ENCODE data around the gene MEAF6. TPM values are rescaled to one million over a fixed set of nuclear protein-coding genes. Genes with fewer than 3 reads are reported as not detected.

The MEAF6 gene
- total RNA-seq, 1 donor from 2014 or later: 127 TPM

DNA sequence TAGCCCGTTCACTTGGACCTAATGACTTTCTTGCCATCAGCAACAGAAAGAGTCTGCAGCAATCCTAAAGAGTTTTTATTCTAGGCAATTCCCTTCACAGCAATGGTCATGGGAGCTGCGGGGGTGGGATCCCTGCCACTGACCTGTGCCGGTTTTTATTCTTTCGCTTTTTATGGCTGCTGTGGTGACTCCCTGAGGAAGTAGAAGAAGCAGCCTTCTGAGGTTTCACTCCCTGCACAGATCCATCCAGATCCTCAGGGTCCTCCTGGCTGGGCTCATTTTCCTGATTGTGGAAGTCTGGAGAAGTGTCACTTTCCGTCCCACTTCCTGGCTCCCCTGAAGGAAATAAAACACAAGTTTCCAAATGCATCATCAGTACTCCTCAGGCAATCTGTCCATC lies 12.9 kb downstream of the MEAF6 start:
- H4K20me1 ChIP-seq (ENCODE audit: low read depth): peaks cover 6% of the 10 kb centered on the region
- no peak for DNase-seq (ENCODE audit: low spot score)
- no peak overlapping the region for H3K9ac ChIP-seq
- H3K27ac Mint-ChIP-seq: no peak overlapping the region
- no peak overlapping the region for H3K27ac ChIP-seq
- no peaks in the 10 kb centered on the region for H3K36me3 ChIP-seq
- no peak overlapping the region for H3K4me2 ChIP-seq
- no peaks in the 10 kb centered on the region for H3K4me1 Mint-ChIP-seq
- no peak for TF ChIP-seq EZH2 (IDR thresholded peaks at IDR 0.05)
- TF ChIP-seq, protein P1, sequence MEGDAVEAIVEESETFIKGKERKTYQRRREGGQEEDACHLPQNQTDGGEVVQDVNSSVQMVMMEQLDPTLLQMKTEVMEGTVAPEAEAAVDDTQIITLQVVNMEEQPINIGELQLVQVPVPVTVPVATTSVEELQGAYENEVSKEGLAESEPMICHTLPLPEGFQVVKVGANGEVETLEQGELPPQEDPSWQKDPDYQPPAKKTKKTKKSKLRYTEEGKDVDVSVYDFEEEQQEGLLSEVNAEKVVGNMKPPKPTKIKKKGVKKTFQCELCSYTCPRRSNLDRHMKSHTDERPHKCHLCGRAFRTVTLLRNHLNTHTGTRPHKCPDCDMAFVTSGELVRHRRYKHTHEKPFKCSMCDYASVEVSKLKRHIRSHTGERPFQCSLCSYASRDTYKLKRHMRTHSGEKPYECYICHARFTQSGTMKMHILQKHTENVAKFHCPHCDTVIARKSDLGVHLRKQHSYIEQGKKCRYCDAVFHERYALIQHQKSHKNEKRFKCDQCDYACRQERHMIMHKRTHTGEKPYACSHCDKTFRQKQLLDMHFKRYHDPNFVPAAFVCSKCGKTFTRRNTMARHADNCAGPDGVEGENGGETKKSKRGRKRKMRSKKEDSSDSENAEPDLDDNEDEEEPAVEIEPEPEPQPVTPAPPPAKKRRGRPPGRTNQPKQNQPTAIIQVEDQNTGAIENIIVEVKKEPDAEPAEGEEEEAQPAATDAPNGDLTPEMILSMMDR (IDR thresholded peaks at IDR 0.05): no peak
- no peak for TF ChIP-seq EZH2phosphoT487 (IDR thresholded peaks at IDR 0.05)
- no peaks in the 10 kb centered on the region for H3K79me2 ChIP-seq (ENCODE audit: low read depth)
- no peaks in the 10 kb centered on the region for H3K9me3 ChIP-seq (ENCODE audit: low read depth)
- peaks cover 17% of the 10 kb centered on the region for H3K36me3 Mint-ChIP-seq
- no peaks in the 10 kb centered on the region for H3K4me1 ChIP-seq
- H3K4me3 ChIP-seq: no peak overlapping the region
- no peak overlapping the region for H3K4me3 Mint-ChIP-seq
- no peak overlapping the region for H2AFZ ChIP-seq (replicated peaks)
- H3F3A ChIP-seq (ENCODE audit: low read depth): no peaks in the 10 kb centered on the region
- H3K9me3 Mint-ChIP-seq: no peaks in the 10 kb centered on the region
- no peaks in the 10 kb centered on the region for H3K27me3 ChIP-seq
- no peaks in the 10 kb centered on the region for H3K27me3 Mint-ChIP-seq (ENCODE audit: insufficient read depth, low read depth)

DNA sequence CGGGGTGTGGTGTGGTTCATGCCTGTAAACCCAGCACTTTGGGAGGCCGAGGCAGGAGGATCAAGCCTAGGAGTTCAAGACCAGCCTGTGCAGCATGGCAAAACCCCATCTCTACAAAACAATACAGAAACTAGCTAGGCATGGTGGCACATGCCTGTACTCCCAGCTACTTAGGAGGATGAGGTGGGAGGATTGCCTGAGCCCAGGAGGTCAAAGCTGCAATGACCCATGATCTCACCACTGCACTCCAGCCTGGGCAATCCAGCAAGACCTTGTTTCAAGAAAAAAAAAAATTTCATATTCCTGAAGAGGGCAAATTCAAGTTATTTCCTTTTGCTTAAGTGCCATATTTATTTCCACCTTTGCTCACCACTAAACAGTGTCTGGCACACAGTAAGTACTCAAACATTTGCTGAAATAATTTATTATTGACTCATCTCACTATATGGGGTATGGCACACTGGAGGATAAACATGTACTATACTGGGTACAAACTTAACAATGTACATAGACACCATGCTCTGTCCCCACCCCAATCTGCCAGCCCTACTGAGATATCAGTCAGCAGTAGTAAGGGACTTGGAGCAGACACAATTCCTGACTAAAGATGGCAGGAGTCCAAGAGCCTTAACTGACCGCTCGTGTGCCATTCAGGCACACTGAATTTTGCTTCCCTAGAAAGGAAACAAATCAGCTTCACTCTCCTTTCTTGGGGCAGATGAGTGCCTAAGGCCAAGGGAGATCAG lies 15.5 kb downstream of the MEAF6 start:
- Histone ChIP-seq H3K79me2 (ENCODE audit: low read depth) (no peaks in the 10 kb centered on the region), H3K4me3 (no peak overlapping the region), H3K9ac (no peak overlapping the region), H3K36me3 (no peaks in the 10 kb centered on the region), H4K20me1 (ENCODE audit: low read depth) (peaks cover 6% of the 10 kb centered on the region), H2AFZ (replicated peaks) (no peak overlapping the region), H3K9me3 (ENCODE audit: low read depth) (no peaks in the 10 kb centered on the region), H3F3A (ENCODE audit: low read depth) (no peaks in the 10 kb centered on the region), H3K4me1 (no peaks in the 10 kb centered on the region), H3K27ac (no peak overlapping the region), H3K27me3 (no peaks in the 10 kb centered on the region), H3K4me2 (no peak overlapping the region)
- Mint-ChIP-seq H3K9me3 (no peaks in the 10 kb centered on the region), H3K4me3 (no peak overlapping the region), H3K36me3 (peaks cover 10% of the 10 kb centered on the region), H3K27me3 (ENCODE audit: insufficient read depth, low read depth) (no peaks in the 10 kb centered on the region), H3K4me1 (no peaks in the 10 kb centered on the region), H3K27ac (no peak overlapping the region)
- TF ChIP-seq, protein P1 (IDR thresholded peaks at IDR 0.05): no peak
- no peak for TF ChIP-seq EZH2phosphoT487 (IDR thresholded peaks at IDR 0.05)
- no peak for DNase-seq (ENCODE audit: low spot score)

DNA sequence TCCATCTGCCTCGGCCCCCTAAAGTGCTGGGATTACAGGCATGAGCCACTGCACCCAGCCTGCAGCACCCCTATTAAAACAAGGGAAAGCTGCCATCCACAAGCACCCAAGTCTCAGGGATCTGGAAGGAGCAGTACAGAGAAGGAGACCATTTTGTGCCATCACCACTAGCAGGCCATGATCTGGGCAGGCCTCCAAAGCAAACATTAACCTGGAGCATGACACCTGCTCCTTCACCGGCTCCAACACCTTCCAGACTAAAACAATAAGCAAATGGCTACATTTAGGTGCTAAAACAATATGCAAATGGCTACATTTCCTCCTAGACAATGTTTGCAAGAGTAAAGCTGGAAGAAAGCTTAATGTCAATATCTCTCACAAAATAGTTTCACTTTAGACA lies 16.7 kb downstream of the MEAF6 start:
- no peak overlapping the region for H3K4me3 ChIP-seq
- no peak for DNase-seq (ENCODE audit: low spot score)
- Mint-ChIP-seq H3K4me3 (no peak overlapping the region), H3K9me3 (no peaks in the 10 kb centered on the region), H3K36me3 (peaks cover 18% of the 10 kb centered on the region), H3K27ac (no peak overlapping the region), H3K4me1 (no peaks in the 10 kb centered on the region), H3K27me3 (ENCODE audit: insufficient read depth, low read depth) (no peaks in the 10 kb centered on the region)
- no peak overlapping the region for H3K4me2 ChIP-seq
- TF ChIP-seq EZH2 (IDR thresholded peaks at IDR 0.05) (no peak), EZH2phosphoT487 (IDR thresholded peaks at IDR 0.05) (no peak)
- TF ChIP-seq, protein P1 (IDR thresholded peaks at IDR 0.05): no peak
- H2AFZ ChIP-seq (replicated peaks): no peak overlapping the region
- H3K79me2 ChIP-seq (ENCODE audit: low read depth): no peaks in the 10 kb centered on the region
- no peak overlapping the region for H3K9ac ChIP-seq
- H3K36me3 ChIP-seq: no peaks in the 10 kb centered on the region
- no peaks in the 10 kb centered on the region for H3F3A ChIP-seq (ENCODE audit: low read depth)
- no peaks in the 10 kb centered on the region for H3K27me3 ChIP-seq
- H3K27ac ChIP-seq: no peak overlapping the region
- no peaks in the 10 kb centered on the region for H3K9me3 ChIP-seq (ENCODE audit: low read depth)
- H4K20me1 ChIP-seq (ENCODE audit: low read depth): peaks cover 6% of the 10 kb centered on the region
- no peaks in the 10 kb centered on the region for H3K4me1 ChIP-seq
